HG02623 (cell line): Measurements from ENCODE around the gene RAPGEF1.
A peak's percentile ranks its signal among the peaks of the same experiment; 100 is the strongest.
"Not testable (repeated sequence)": the region's sequence is repeated elsewhere in the genome, so short reads cannot be mapped to it uniquely, and the experiment has no call there.

Source experiments
- ATAC-seq: cut with Tn5 transposase; IDR thresholded peaks from one replicate; pipeline ENCODE4 v1.9.1; 2021; ENCODE audit warnings: moderate library complexity; ENCODE audit not compliant: unreplicated experiment

RAPGEF1 gene

GRCh38 chr9:131672451-131672850, 67.4 kb downstream of the RAPGEF1 start:
- ATAC-seq, result no peak

- ATAC-seq, result no peak
Measured at GRCh38 chr9:131671133-131671520, 68.7 kb downstream of the RAPGEF1 start.

- ATAC-seq, result no peak
Measured at GRCh38 chr9:131670247-131671132, 69.4 kb downstream of the RAPGEF1 start.

GRCh38 chr9:131669269-131670157, 70.4 kb downstream of the RAPGEF1 start:
- peak; percentile 21 for ATAC-seq

- peak; percentile 36 for ATAC-seq
Measured at GRCh38 chr9:131668439-131669268, 71.2 kb downstream of the RAPGEF1 start.

GRCh38 chr9:131668057-131668438, 71.8 kb downstream of the RAPGEF1 start:
- ATAC-seq, result no peak

- no peak for ATAC-seq
Measured at GRCh38 chr9:131667576-131667975, 72.3 kb downstream of the RAPGEF1 start.

GRCh38 chr9:131666774-131667173, 73.1 kb downstream of the RAPGEF1 start:
- no peak for ATAC-seq

GRCh38 chr9:131666029-131666428, 73.8 kb downstream of the RAPGEF1 start:
- ATAC-seq, result no peak

- no peak for ATAC-seq
Measured at GRCh38 chr9:131663288-131663687, 76.6 kb downstream of the RAPGEF1 start.

GRCh38 chr9:131662289-131662621, 77.6 kb downstream of the RAPGEF1 start:
- ATAC-seq, result not testable (repeated sequence)

- no peak for ATAC-seq
Measured at GRCh38 chr9:131661568-131662288, 78.1 kb downstream of the RAPGEF1 start.

- no peak for ATAC-seq
Measured at GRCh38 chr9:131660466-131661405, 79.1 kb downstream of the RAPGEF1 start.

GRCh38 chr9:131658377-131659129, 81.3 kb downstream of the RAPGEF1 start:
- no peak for ATAC-seq

- ATAC-seq, result no peak
Measured at GRCh38 chr9:131657940-131658339, 81.9 kb downstream of the RAPGEF1 start.

GRCh38 chr9:131657456-131657855, 82.4 kb downstream of the RAPGEF1 start:
- no peak for ATAC-seq

- peak; percentile 21 for ATAC-seq
Measured at GRCh38 chr9:131657037-131657377, 82.9 kb downstream of the RAPGEF1 start.

GRCh38 chr9:131656356-131657036, 83.4 kb downstream of the RAPGEF1 start:
- ATAC-seq, result peak; percentile 42
